Measurements from ENCODE around the gene SPTLC2.

Gene SPTLC2

DNA sequence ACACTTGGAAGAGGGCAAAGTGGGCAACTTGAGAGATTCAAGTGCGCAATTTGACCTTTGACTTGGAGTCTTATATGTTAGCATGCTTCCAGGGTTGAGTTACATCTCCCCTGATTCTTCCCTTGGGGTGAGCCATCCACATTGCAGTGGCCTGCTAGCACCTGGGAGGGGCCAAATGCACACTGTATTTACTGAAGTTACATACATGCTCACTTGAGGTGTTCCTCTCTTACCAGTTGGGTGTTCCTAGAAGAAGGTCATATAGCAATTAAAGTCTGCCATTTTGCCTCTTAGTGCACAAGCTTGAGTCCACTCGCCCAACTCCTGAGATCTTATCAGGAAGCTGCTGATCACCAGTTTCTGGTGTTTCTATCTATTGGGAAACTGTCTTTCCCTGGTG lies 13.7 kb upstream of the SPTLC2 start:
- TF ChIP-seq EZH2 (optimal IDR thresholded peaks at IDR 0.05; ENCODE audit: low read depth, low read length) (no peak), EZH2phosphoT487 (IDR thresholded peaks at IDR 0.05; ENCODE audit: low read length) (no peak)
- TF ChIP-seq, protein P1, sequence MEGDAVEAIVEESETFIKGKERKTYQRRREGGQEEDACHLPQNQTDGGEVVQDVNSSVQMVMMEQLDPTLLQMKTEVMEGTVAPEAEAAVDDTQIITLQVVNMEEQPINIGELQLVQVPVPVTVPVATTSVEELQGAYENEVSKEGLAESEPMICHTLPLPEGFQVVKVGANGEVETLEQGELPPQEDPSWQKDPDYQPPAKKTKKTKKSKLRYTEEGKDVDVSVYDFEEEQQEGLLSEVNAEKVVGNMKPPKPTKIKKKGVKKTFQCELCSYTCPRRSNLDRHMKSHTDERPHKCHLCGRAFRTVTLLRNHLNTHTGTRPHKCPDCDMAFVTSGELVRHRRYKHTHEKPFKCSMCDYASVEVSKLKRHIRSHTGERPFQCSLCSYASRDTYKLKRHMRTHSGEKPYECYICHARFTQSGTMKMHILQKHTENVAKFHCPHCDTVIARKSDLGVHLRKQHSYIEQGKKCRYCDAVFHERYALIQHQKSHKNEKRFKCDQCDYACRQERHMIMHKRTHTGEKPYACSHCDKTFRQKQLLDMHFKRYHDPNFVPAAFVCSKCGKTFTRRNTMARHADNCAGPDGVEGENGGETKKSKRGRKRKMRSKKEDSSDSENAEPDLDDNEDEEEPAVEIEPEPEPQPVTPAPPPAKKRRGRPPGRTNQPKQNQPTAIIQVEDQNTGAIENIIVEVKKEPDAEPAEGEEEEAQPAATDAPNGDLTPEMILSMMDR (IDR thresholded peaks at IDR 0.05; ENCODE audit: low read length) = no peak
- no peak overlapping the region for H3K27ac ChIP-seq (ENCODE audit: low read length)
- no peaks in the 10 kb centered on the region for H3K9me3 ChIP-seq (replicated peaks; ENCODE audit: insufficient read depth, low read length)
- H3K4me1 ChIP-seq (ENCODE audit: low read length) = no peaks in the 10 kb centered on the region
- no peak overlapping the region for H2AFZ ChIP-seq (ENCODE audit: low read length)
- DNase-seq = no peak
- H3K4me3 ChIP-seq (ENCODE audit: low read length) = no peak overlapping the region
- H3F3A ChIP-seq (ENCODE audit: insufficient read depth, low read length) = no peaks in the 10 kb centered on the region
- no peak overlapping the region for H3K4me2 ChIP-seq (ENCODE audit: low read depth, low read length)
- H3K79me2 ChIP-seq (ENCODE audit: low read length) = no peaks in the 10 kb centered on the region
- H3K27me3 ChIP-seq (replicated peaks; ENCODE audit: insufficient read depth, low read length) = no peaks in the 10 kb centered on the region
- no peaks in the 10 kb centered on the region for H4K20me1 ChIP-seq (ENCODE audit: insufficient read depth, low read length)
- H3K9me2 ChIP-seq (replicated peaks; ENCODE audit: insufficient read depth, low read length) = no peaks in the 10 kb centered on the region
- H3K9ac ChIP-seq (ENCODE audit: low read length) = no peak overlapping the region
- H3K36me3 ChIP-seq (replicated peaks; ENCODE audit: insufficient read depth, low read length) = no peaks in the 10 kb centered on the region

DNA sequence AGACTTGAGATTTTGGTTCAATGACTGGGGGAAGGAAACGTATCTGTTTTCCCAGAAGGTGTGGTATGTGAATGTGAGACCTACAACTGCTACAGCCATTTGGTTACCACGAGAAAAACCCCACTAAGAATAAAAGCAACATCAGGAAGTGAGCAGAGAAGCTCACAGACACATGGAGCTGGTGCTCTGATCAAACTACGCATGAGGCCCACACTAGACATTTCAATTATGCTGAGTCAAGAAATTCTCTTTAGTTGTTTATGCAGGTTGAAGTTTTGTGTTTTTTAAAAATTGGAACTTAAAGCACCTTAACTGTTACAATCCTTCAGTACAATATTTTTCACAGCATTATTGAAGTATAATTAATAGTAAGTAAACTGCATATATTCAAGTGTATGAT lies 8.9 kb upstream of the SPTLC2 start:
- H3F3A ChIP-seq (ENCODE audit: insufficient read depth, low read length) = no peaks in the 10 kb centered on the region
- H3K27ac ChIP-seq (ENCODE audit: low read length) = no peak overlapping the region
- no peak overlapping the region for H2AFZ ChIP-seq (ENCODE audit: low read length)
- H3K4me2 ChIP-seq (ENCODE audit: low read depth, low read length) = no peak overlapping the region
- no peaks in the 10 kb centered on the region for H3K36me3 ChIP-seq (replicated peaks; ENCODE audit: insufficient read depth, low read length)
- TF ChIP-seq EZH2 (optimal IDR thresholded peaks at IDR 0.05; ENCODE audit: low read depth, low read length) = no peak
- TF ChIP-seq, protein P1 (IDR thresholded peaks at IDR 0.05; ENCODE audit: low read length) = no peak
- no peak for TF ChIP-seq EZH2phosphoT487 (IDR thresholded peaks at IDR 0.05; ENCODE audit: low read length)
- H3K79me2 ChIP-seq (ENCODE audit: low read length) = no peaks in the 10 kb centered on the region
- no peaks in the 10 kb centered on the region for H3K27me3 ChIP-seq (replicated peaks; ENCODE audit: insufficient read depth, low read length)
- H3K9ac ChIP-seq (ENCODE audit: low read length) = no peak overlapping the region
- H3K9me3 ChIP-seq (replicated peaks; ENCODE audit: insufficient read depth, low read length) = no peaks in the 10 kb centered on the region
- H4K20me1 ChIP-seq (ENCODE audit: insufficient read depth, low read length) = no peaks in the 10 kb centered on the region
- H3K4me3 ChIP-seq (ENCODE audit: low read length) = no peak overlapping the region
- no peaks in the 10 kb centered on the region for H3K9me2 ChIP-seq (replicated peaks; ENCODE audit: insufficient read depth, low read length)
- no peaks in the 10 kb centered on the region for H3K4me1 ChIP-seq (ENCODE audit: low read length)
- DNase-seq = no peak

DNA sequence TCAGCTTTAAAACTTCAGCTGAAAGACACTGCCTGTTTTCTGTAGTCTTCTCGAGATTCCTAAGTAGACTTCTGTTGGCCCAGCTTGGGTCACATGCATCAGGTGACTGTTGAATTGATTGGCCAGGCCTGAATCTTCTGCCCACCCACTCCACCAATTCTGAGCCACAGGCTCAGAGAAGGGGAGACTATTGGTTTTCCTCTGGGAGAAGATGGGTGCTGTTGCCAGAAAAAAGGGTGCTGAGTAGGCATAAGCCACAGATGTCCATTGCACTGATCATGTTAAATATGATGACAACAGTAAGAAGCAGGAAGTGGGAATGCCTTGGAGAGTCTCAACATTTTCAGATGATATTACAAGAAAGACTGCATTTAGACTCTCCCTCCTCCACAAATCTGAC lies 6.8 kb upstream of the SPTLC2 start:
- TF ChIP-seq, protein P1 (IDR thresholded peaks at IDR 0.05; ENCODE audit: low read length) = no peak
- TF ChIP-seq EZH2 (optimal IDR thresholded peaks at IDR 0.05; ENCODE audit: low read depth, low read length) (no peak), EZH2phosphoT487 (IDR thresholded peaks at IDR 0.05; ENCODE audit: low read length) (no peak)
- H3K27me3 ChIP-seq (replicated peaks; ENCODE audit: insufficient read depth, low read length) = no peaks in the 10 kb centered on the region
- no peaks in the 10 kb centered on the region for H4K20me1 ChIP-seq (ENCODE audit: insufficient read depth, low read length)
- no peaks in the 10 kb centered on the region for H3K4me1 ChIP-seq (ENCODE audit: low read length)
- no peaks in the 10 kb centered on the region for H3K9me3 ChIP-seq (replicated peaks; ENCODE audit: insufficient read depth, low read length)
- H3K36me3 ChIP-seq (replicated peaks; ENCODE audit: insufficient read depth, low read length) = no peaks in the 10 kb centered on the region
- no peak overlapping the region for H3K9ac ChIP-seq (ENCODE audit: low read length)
- no peak overlapping the region for H2AFZ ChIP-seq (ENCODE audit: low read length)
- no peak overlapping the region for H3K4me3 ChIP-seq (ENCODE audit: low read length)
- H3K27ac ChIP-seq (ENCODE audit: low read length) = no peak overlapping the region
- no peaks in the 10 kb centered on the region for H3K79me2 ChIP-seq (ENCODE audit: low read length)
- H3K4me2 ChIP-seq (ENCODE audit: low read depth, low read length) = no peak overlapping the region
- no peak for DNase-seq
- no peaks in the 10 kb centered on the region for H3K9me2 ChIP-seq (replicated peaks; ENCODE audit: insufficient read depth, low read length)
- no peaks in the 10 kb centered on the region for H3F3A ChIP-seq (ENCODE audit: insufficient read depth, low read length)
